Mesenchymal stem cell (in vitro differentiated cells and primary cell): ENCODE results near the gene MBNL2.

Source experiments
- DNase-seq: peaks from one replicate; pipeline ENCODE4 v3.0.0-alpha.2; 2013
- H2AFZ ChIP-seq: one replicate; pipeline ENCODE4 v1.6.1; 2013; ENCODE audit warnings: low read depth, mild to moderate bottlenecking, control low read depth, inconsistent platforms, low read length, moderate library complexity
- H2AK5ac ChIP-seq: 2 replicates; pipeline ENCODE4 v1.6.1; 2013; ENCODE audit warnings: low read length, moderate library complexity, mild to moderate bottlenecking, inconsistent platforms; ENCODE audit not compliant: severe bottlenecking
- H2BK120ac ChIP-seq: one replicate; pipeline ENCODE4 v1.6.1; 2013; ENCODE audit warnings: low read depth, mild to moderate bottlenecking, inconsistent platforms, low read length, moderate library complexity
- H2BK12ac ChIP-seq, 2 experiments: one replicate each; pipeline ENCODE4 v1.6.1; 2013; ENCODE audit warnings: inconsistent platforms in 2 of 2, low read length in 2 of 2, mild to moderate bottlenecking in 2 of 2, moderate library complexity in 2 of 2, control low read depth in 1 of 2
- H2BK15ac ChIP-seq: one replicate; pipeline ENCODE4 v1.6.1; 2013; ENCODE audit warnings: mild to moderate bottlenecking, low read depth, inconsistent platforms; ENCODE audit not compliant: poor library complexity, severe bottlenecking
- H2BK5ac ChIP-seq: 2 replicates; pipeline ENCODE4 v1.6.1; 2013; ENCODE audit warnings: low read depth, mild to moderate bottlenecking, low read length, control low read depth, inconsistent platforms; ENCODE audit not compliant: poor library complexity, severe bottlenecking
- H3K14ac ChIP-seq, 2 experiments: one replicate each; pipeline ENCODE4 v1.6.1; 2013; ENCODE audit warnings: inconsistent platforms in 2 of 2, low read length in 2 of 2, control low read depth in 1 of 2, mild to moderate bottlenecking in 1 of 2, moderate library complexity in 1 of 2
- H3K18ac ChIP-seq, 2 experiments: one replicate each; pipeline ENCODE4 v1.6.1; 2013; ENCODE audit warnings: inconsistent platforms in 2 of 2, low read length in 2 of 2, control low read depth in 1 of 2, low read depth in 1 of 2, mild to moderate bottlenecking in 1 of 2
- H3K23ac ChIP-seq, 2 experiments: one replicate each; pipeline ENCODE4 v1.6.1; 2013; ENCODE audit warnings: inconsistent platforms in 2 of 2, low read length in 2 of 2, mild to moderate bottlenecking in 2 of 2, moderate library complexity in 2 of 2, control low read depth in 1 of 2
- H3K27ac ChIP-seq: 2 replicates; pipeline ENCODE4 v1.5.1; 2013; ENCODE audit warnings: mild to moderate bottlenecking, moderate library complexity, low read length, control low read depth, inconsistent platforms; ENCODE audit not compliant: poor library complexity, severe bottlenecking
- H3K27me3 ChIP-seq, 2 experiments: 2 replicates each; pipeline versions ENCODE4 v1.6.1 to v1.7.0; 2013; ENCODE audit warnings: low read length in 2 of 2, mild to moderate bottlenecking in 2 of 2, moderate library complexity in 2 of 2, control low read depth in 1 of 2, inconsistent platforms in 1 of 2; ENCODE audit not compliant: control insufficient read depth in 1 of 2, insufficient read depth in 1 of 2
- H3K36me3 ChIP-seq, 2 experiments: 2 replicates each; pipeline versions ENCODE4 v1.6.1 to v1.7.0; 2013; ENCODE audit warnings: low read length in 2 of 2, control low read depth in 1 of 2, inconsistent platforms in 1 of 2, low read depth in 1 of 2, mild to moderate bottlenecking in 1 of 2; ENCODE audit not compliant: insufficient read depth in 2 of 2, control insufficient read depth in 1 of 2
- H3K4ac ChIP-seq, 2 experiments: one replicate each; pipeline ENCODE4 v1.6.1; 2013; ENCODE audit warnings: inconsistent platforms in 2 of 2, low read length in 2 of 2, mild to moderate bottlenecking in 2 of 2, moderate library complexity in 2 of 2, control low read depth in 1 of 2, low read depth in 1 of 2
- H3K4me1 ChIP-seq: 2 replicates; pipeline ENCODE4 v1.6.1; 2013; ENCODE audit warnings: low read depth, low read length, control low read depth; ENCODE audit not compliant: control insufficient read depth, insufficient read depth
- H3K4me2 ChIP-seq: 2 replicates; pipeline ENCODE4 v1.6.1; 2013; ENCODE audit warnings: low read length, mild to moderate bottlenecking, inconsistent platforms; ENCODE audit not compliant: poor library complexity, severe bottlenecking
- H3K4me3 ChIP-seq, 2 experiments: 2 replicates each; pipeline versions ENCODE4 v1.5.1 to v1.7.0; 2013; ENCODE audit warnings: low read length in 2 of 2, mild to moderate bottlenecking in 2 of 2, control low read depth in 1 of 2, low read depth in 1 of 2; ENCODE audit not compliant: insufficient read depth in 1 of 2
- H3K79me1 ChIP-seq: replicated peaks from 2 replicates; pipeline ENCODE4 v1.6.1; 2013; ENCODE audit warnings: mild to moderate bottlenecking, control low read depth, low read length, inconsistent platforms; ENCODE audit not compliant: poor library complexity, severe bottlenecking
- H3K9ac ChIP-seq: 2 replicates; pipeline ENCODE4 v1.7.0; 2013; ENCODE audit warnings: mild to moderate bottlenecking, low read length, moderate library complexity
- H3K9me3 ChIP-seq: 2 replicates; pipeline ENCODE4 v1.7.0; 2013; ENCODE audit warnings: mild to moderate bottlenecking, low read length; ENCODE audit not compliant: control insufficient read depth
- H4K8ac ChIP-seq: one replicate; pipeline ENCODE4 v1.6.1; 2013; ENCODE audit warnings: inconsistent platforms, mild to moderate bottlenecking, low read length, moderate library complexity
- H4K91ac ChIP-seq: one replicate; pipeline ENCODE4 v1.6.1; 2013; ENCODE audit warnings: mild to moderate bottlenecking, low read length, inconsistent platforms
- WGBS: methylation state at CpG from one replicate; pipeline ENCODE4 v1.1.7; 2013; ENCODE audit warnings: mixed read lengths; 5-methylcytosine and 5-hydroxymethylcytosine counted together

The MBNL2 gene

DNA sequence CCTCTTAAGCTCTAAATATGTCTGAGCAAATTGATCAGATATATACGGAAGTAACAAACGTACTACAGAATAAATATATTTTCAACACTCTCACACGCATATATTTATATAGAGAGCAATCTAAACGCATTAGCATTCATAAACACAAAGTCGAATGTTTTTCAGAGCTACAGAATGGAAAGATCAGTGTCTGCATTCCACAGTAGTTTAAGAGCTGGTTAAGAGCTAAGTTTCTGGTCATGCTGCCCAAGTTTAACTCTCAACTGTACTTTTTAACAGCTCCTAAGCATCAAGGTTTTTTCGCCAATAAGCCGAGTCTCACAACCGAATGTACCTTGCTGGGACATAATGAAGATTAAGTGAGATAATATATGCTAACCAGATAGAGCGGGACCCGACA lies 175.1 kb downstream of the MBNL2 start:
- H3K79me1 ChIP-seq = no peaks in the 10 kb centered on the region
- H2BK120ac ChIP-seq = no peak overlapping the region
- H2BK12ac ChIP-seq = no peak overlapping the region
- H3K9me3 ChIP-seq = peaks cover 4% of the 10 kb centered on the region
- H3K4me3 ChIP-seq = no peak overlapping the region
- WGBS = 100% methylated on average over 3 of the region's 10 CpGs
- no peaks in the 10 kb centered on the region for H3K36me3 ChIP-seq
- H4K91ac ChIP-seq = no peak overlapping the region
- no peak overlapping the region for H3K23ac ChIP-seq
- no peak overlapping the region for H3K4me2 ChIP-seq
- H2BK5ac ChIP-seq = no peak overlapping the region
- H3K27me3 ChIP-seq = no peaks in the 10 kb centered on the region
- H2BK15ac ChIP-seq = no peak overlapping the region
- H3K9ac ChIP-seq = no peak overlapping the region
- no peak overlapping the region for H3K18ac ChIP-seq
- H4K8ac ChIP-seq = no peak overlapping the region
- no peak overlapping the region for H3K14ac ChIP-seq
- H3K4ac ChIP-seq = no peak overlapping the region
- H2AFZ ChIP-seq = no peak overlapping the region
- H2AK5ac ChIP-seq = no peak overlapping the region
- no peak for DNase-seq
- no peak overlapping the region for H3K27ac ChIP-seq
- no peaks in the 10 kb centered on the region for H3K4me1 ChIP-seq

DNA sequence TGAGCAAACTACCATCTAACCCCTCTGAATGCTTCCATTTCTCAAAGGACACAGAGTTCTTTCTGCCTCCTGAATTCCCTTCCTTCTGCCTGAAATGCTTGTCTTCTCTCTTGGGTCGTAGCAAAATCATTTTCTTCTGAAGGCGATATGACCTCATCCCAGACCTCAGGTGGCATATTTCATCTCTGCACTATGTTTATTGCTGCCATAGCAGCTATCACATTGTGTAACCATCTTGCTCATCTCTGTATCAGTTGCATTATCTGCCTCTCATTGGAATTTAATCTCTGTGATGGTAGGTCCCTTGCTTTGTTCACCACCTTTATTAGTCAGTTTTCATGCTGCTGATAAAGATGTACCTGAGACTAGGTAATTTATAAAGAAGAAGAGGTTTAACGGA lies 179.3 kb downstream of the MBNL2 start:
- H3K4ac ChIP-seq = no peak overlapping the region
- no peak overlapping the region for H2BK12ac ChIP-seq
- H3K18ac ChIP-seq = no peak overlapping the region
- H3K14ac ChIP-seq = no peak overlapping the region
- H3K27me3 ChIP-seq = no peaks in the 10 kb centered on the region
- peaks cover 5% of the 10 kb centered on the region for H3K4me1 ChIP-seq
- H4K8ac ChIP-seq = no peak overlapping the region
- H3K9me3 ChIP-seq = peaks cover 4% of the 10 kb centered on the region
- WGBS = 69% methylated on average over 3 of the region's 3 CpGs
- H3K27ac ChIP-seq = no peak overlapping the region
- H2BK15ac ChIP-seq = no peak overlapping the region
- no peak overlapping the region for H2AFZ ChIP-seq
- no peak overlapping the region for H4K91ac ChIP-seq
- H2AK5ac ChIP-seq = no peak overlapping the region
- no peak overlapping the region for H2BK5ac ChIP-seq
- no peak overlapping the region for H3K4me2 ChIP-seq
- no peak overlapping the region for H3K23ac ChIP-seq
- no peaks in the 10 kb centered on the region for H3K79me1 ChIP-seq
- H3K36me3 ChIP-seq = no peaks in the 10 kb centered on the region
- no peak overlapping the region for H2BK120ac ChIP-seq
- no peak for DNase-seq
- no peak overlapping the region for H3K4me3 ChIP-seq
- no peak overlapping the region for H3K9ac ChIP-seq

GRCh38 chr13:97403893-97404750 lies 182.0 kb downstream of the MBNL2 start:
- DNase-seq = no peak
- Histone ChIP-seq H2BK12ac (no peak overlapping the region), H3K4me2 (peak overlapping the region; percentile 65), H4K8ac (no peak overlapping the region), H3K4me1 (peaks cover 5% of the 10 kb centered on the region), H2BK5ac (no peak overlapping the region), H3K36me3 (no peaks in the 10 kb centered on the region), H2AFZ (no peak overlapping the region), H3K18ac (no peak overlapping the region), H3K4me3 (no peak overlapping the region), H4K91ac (no peak overlapping the region), H2AK5ac (no peak overlapping the region), H2BK15ac (no peak overlapping the region), H3K9ac (no peak overlapping the region), H3K27ac (peak overlapping the region; percentile 82), H3K79me1 (no peaks in the 10 kb centered on the region), H3K23ac (no peak overlapping the region), H3K14ac (no peak overlapping the region), H3K27me3 (no peaks in the 10 kb centered on the region), H2BK120ac (no peak overlapping the region), H3K9me3 (peaks cover 4% of the 10 kb centered on the region), H3K4ac (no peak overlapping the region)
- 38% methylated on average over 1 of the region's 3 CpGs for WGBS

DNA sequence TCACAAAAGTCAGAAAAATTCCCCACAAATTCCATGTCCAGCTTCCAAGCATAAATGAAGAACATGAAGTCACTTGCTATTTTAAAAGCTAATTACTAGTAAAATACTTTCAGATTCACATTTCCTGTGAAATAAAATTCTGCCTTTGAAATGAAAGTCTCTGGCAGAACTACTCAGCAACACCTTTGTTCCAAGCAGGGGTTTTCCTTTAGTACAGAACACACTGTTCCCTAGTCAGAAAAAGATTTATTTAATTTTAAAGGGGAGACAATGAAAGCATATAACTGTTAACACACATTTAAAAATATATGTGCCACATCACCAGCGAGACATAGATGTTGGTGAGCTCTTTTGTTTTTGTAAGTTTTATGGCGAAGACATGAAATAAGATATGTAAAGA lies 185.4 kb downstream of the MBNL2 start:
- Histone ChIP-seq H2AFZ (no peak overlapping the region), H3K23ac (no peak overlapping the region)

More for the DNA sequence above, 185.4 kb downstream of the MBNL2 start:
- H3K4ac ChIP-seq = no peak overlapping the region
- H3K18ac ChIP-seq = no peak overlapping the region
- no peak overlapping the region for H3K4me3 ChIP-seq
- peaks cover 5% of the 10 kb centered on the region for H3K4me1 ChIP-seq
- no peak overlapping the region for H2BK15ac ChIP-seq
- H3K36me3 ChIP-seq = no peaks in the 10 kb centered on the region
- no peak for DNase-seq
- no peak overlapping the region for H3K14ac ChIP-seq
- no peak overlapping the region for H2BK5ac ChIP-seq
- no peak overlapping the region for H2BK120ac ChIP-seq
- H3K27me3 ChIP-seq = no peaks in the 10 kb centered on the region
- no peak overlapping the region for H3K4me2 ChIP-seq
- WGBS = no CpG with 5 or more reads among the region's 2 CpGs
- no peak overlapping the region for H4K8ac ChIP-seq
- H2AK5ac ChIP-seq = no peak overlapping the region
- no peaks in the 10 kb centered on the region for H3K9me3 ChIP-seq
- no peak overlapping the region for H3K27ac ChIP-seq
- no peak overlapping the region for H3K9ac ChIP-seq
- no peaks in the 10 kb centered on the region for H3K79me1 ChIP-seq
- no peak overlapping the region for H2BK12ac ChIP-seq
- H4K91ac ChIP-seq = no peak overlapping the region
